IMR-90 (cell line): ENCODE measurements around the gene INTS15.

ENCODE experiments used
- CEBPB ChIP-seq: IDR thresholded peaks from 2 replicates; pipeline ENCODE4 v1.6.1; 2012; ENCODE audit warnings: low read depth, low read length, improper control_type of control experiment
- CTCF ChIP-seq: conservative IDR thresholded peaks from 2 replicates; pipeline ENCODE4 v1.5.1; 2012; ENCODE audit warnings: mild to moderate bottlenecking, low read depth, low read length, improper control_type of control experiment
- ELK1 ChIP-seq: fragments of 150-350 bp; IDR thresholded peaks from 2 replicates; pipeline ENCODE4 v1.6.1; 2016; ENCODE audit warnings: low read depth, mild to moderate bottlenecking, low read length, moderate library complexity, borderline replicate concordance
- FOS ChIP-seq: fragments of 150-350 bp; IDR thresholded peaks from 2 replicates; pipeline ENCODE4 v1.6.1; 2016; ENCODE audit warnings: low read depth, low read length
- MAFK ChIP-seq: IDR thresholded peaks from 2 replicates; pipeline ENCODE4 v1.6.1; 2012; ENCODE audit warnings: low read depth, low read length, improper control_type of control experiment
- MXI1 ChIP-seq: IDR thresholded peaks from 2 replicates; pipeline ENCODE4 v1.6.1; 2012; ENCODE audit warnings: low read depth, mild to moderate bottlenecking, low read length, moderate library complexity, borderline replicate concordance
- POLR2A ChIP-seq: IDR thresholded peaks from 2 replicates; pipeline ENCODE4 v1.6.1; 2012; ENCODE audit warnings: mild to moderate bottlenecking, low read depth, low read length
- RAD21 ChIP-seq: IDR thresholded peaks from 2 replicates; pipeline ENCODE4 v1.6.1; 2012; ENCODE audit warnings: low read length, improper control_type of control experiment
- RFX5 ChIP-seq: IDR thresholded peaks from 2 replicates; pipeline ENCODE4 v1.8.0; 2012; ENCODE audit warnings: low read depth, mild to moderate bottlenecking, low read length, moderate library complexity
- USF2 ChIP-seq: fragments of 150-350 bp; IDR thresholded peaks from 2 replicates; pipeline ENCODE4 v1.6.1; 2017; ENCODE audit warnings: mild to moderate bottlenecking, antibody characterized with exemption, low read length, low read depth

- no peak for TF ChIP-seq CTCF
- no peak for TF ChIP-seq MAFK
- no peak for TF ChIP-seq POLR2A
- TF ChIP-seq MXI1: no peak
- no peak for TF ChIP-seq RFX5
- TF ChIP-seq RAD21: no peak
- TF ChIP-seq FOS: no peak
- no peak for TF ChIP-seq USF2
- no peak for TF ChIP-seq CEBPB
- no peak for TF ChIP-seq ELK1
These were observed 14.4 kb upstream of the INTS15 start for GRCh38 chr7:6575281-6576023.
